ENCODE results near the gene STAMBP.

DNA sequence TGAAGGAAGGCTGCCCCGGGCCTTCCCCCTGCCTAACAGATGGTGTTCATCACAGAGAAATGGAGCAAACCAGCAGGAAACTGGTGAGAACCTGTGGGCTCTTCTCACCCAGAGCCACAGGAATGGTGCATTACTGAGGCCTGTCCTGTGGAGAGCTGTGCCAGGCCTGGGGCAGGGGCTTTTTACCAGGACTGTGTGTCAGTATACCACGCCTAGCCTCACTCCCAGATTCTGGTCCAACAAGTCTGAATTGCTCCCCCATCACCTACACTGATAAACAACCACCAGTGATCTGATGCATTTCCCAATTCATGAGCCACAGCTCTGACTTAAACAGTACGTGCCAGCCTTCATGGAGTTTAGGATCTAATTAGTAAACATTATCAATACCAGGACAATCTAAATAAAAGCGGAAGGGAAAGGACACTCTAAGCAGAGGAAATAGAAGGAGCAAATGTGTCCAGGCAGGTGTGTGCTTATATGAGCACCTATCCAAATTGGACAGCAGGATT is 89.0 kb downstream of the STAMBP start:
- TF ChIP-seq, protein P1, sequence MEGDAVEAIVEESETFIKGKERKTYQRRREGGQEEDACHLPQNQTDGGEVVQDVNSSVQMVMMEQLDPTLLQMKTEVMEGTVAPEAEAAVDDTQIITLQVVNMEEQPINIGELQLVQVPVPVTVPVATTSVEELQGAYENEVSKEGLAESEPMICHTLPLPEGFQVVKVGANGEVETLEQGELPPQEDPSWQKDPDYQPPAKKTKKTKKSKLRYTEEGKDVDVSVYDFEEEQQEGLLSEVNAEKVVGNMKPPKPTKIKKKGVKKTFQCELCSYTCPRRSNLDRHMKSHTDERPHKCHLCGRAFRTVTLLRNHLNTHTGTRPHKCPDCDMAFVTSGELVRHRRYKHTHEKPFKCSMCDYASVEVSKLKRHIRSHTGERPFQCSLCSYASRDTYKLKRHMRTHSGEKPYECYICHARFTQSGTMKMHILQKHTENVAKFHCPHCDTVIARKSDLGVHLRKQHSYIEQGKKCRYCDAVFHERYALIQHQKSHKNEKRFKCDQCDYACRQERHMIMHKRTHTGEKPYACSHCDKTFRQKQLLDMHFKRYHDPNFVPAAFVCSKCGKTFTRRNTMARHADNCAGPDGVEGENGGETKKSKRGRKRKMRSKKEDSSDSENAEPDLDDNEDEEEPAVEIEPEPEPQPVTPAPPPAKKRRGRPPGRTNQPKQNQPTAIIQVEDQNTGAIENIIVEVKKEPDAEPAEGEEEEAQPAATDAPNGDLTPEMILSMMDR (IDR thresholded peaks at IDR 0.05; ENCODE audit: extremely low read depth in 1 of 2, insufficient read depth in 1 of 2, low read depth in 1 of 2, low read length in 2 of 2): no peak
- TF ChIP-seq EZH2 (IDR thresholded peaks at IDR 0.05; ENCODE audit: borderline replicate concordance, low read depth, low read length, severe bottlenecking) (no peak), POLR2A (IDR thresholded peaks at IDR 0.05; ENCODE audit: low read depth, low read length) (no peak), POLR2AphosphoS5 (IDR thresholded peaks at IDR 0.05; ENCODE audit: insufficient read depth, low read depth, low read length) (no peak), GATA2 (IDR thresholded peaks at IDR 0.05; ENCODE audit: insufficient read depth, insufficient read length, low read depth, low read length) (no peak)
- TF ChIP-seq, protein P2, sequence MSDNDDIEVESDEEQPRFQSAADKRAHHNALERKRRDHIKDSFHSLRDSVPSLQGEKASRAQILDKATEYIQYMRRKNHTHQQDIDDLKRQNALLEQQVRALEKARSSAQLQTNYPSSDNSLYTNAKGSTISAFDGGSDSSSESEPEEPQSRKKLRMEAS (IDR thresholded peaks at IDR 0.05; ENCODE audit: insufficient read depth, insufficient read length): no peak
